Stimulated activated naive CD4-positive, alpha-beta T cell treated with Interleukin-2 at 50 U/mL for 16 hours (primary cell): ENCODE measurements around the gene RSU1.

Experiments
- DNase-seq: peaks from one replicate; lab custom pipeline; 2025; lab: John Stamatoyannopoulos, UW

The RSU1 gene

DNA sequence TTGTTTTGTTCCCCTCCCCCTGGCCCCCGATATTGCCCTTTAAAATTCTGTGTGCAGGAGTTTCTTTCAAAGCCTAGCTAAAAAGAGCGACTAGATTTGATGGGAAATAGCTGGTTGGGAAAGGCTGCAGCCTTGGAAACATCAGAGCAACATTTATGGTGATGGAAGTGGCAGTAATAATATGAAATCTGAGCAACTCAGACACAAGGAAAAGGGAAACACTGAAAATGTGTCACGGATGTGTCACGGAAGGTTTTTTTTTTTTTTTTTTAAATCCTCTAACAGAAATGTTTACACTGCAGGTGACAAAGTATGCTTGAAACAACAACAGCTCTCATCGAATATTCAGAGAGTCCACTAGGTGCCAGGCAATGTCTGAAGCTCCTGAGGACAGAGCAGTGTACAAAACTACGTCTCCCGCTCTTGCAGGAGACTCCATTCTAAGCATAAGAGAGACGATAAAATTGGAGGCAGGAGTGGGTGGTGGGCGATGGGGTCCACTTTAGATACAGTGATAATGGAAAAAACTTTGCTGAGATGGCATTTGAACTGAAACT, 143.0 kb downstream of the RSU1 start:
- no peak for DNase-seq

GRCh38 chr10:16673443-16673842, 143.8 kb downstream of the RSU1 start:
- no peak for DNase-seq

DNA sequence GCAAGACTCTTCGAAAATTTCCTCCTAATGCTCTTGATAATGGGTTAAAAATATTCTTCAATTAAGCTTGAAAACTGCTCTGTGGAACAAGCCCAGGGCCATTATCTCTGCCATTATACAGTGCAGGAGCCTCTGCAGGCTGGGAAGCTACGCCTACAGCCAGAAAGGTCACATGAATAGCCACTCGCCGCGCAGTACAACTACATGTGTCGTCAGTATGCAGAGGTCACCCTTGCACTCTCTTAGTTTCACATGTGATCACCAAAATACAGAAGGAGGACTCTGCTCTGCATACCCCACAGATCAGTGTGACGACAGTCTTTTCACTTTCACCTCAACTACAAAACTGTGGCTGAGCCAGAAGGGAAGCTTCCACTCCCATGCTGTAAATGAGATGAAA, 153.8 kb downstream of the RSU1 start:
- no peak for DNase-seq

- DNase-seq, result no peak
These were observed 154.3 kb downstream of the RSU1 start for GRCh38 chr10:16662923-16663322.

- DNase-seq, result no peak
These were observed 160.3 kb downstream of the RSU1 start for GRCh38 chr10:16656895-16657294.

DNA sequence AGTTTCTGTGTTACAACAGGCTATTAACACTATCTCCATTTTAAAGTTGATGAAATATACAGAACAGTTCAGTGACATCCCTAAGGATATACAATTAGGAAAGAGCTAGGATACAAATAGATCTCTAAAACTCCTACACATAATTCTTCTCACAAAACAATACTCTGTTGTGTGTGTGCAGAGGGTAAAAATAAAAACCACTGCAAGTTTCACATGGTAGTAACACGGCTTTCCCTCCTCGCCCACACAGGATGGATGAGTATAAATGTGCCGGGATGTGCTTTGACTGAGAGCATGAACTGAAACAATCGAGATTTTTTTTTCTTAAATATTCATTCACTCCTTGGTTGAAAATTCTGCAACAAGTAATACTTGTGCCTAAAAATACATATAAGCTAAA, 164.0 kb downstream of the RSU1 start:
- DNase-seq, result no peak

DNA sequence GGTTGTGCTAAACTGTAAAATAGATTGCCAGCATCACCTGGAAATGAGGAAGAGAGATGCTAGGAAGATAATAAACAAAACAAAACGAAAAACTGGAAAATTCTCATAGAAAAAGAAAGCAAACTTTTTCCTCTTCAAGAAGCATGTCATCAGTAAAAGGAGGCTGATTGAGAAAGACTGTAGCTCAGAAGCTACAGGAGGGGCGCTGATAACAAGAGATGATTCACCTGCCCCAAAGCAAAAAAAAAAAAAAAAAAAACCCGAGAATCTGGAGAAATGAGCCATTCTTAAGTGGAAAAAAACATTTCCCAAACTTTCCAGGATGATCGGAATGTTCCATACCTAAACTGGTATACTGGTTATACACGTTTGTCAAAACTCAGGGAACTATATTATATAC, 165.1 kb downstream of the RSU1 start:
- DNase-seq, result no peak

GRCh38 chr10:16649757-16650156, 167.5 kb downstream of the RSU1 start:
- no peak for DNase-seq

- no peak for DNase-seq
These were observed 168.9 kb downstream of the RSU1 start for GRCh38 chr10:16648366-16648765.

GRCh38 chr10:16646181-16647059, 170.8 kb downstream of the RSU1 start:
- DNase-seq, result no peak

- DNase-seq, result no peak
These were observed 173.1 kb downstream of the RSU1 start for GRCh38 chr10:16644146-16644545.

DNA sequence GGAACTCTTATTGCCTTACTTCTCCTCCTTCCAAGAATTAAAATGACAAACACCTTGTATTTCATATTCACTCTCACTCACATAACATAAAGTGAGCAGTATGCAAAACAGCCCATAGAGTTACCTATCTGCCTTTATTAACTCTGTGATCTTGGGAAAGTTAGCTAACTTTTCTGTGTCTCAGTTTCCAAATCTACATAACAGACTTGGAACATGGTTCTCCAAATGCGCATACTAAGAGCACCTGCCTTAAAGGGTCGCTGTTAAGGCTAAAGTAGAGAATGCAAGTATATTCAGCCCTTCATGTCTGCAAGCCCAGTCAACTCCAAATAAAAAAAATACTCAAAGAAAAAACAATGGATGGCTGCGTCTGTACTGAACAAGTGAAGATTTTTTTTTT, 173.7 kb downstream of the RSU1 start:
- DNase-seq, result no peak

DNA sequence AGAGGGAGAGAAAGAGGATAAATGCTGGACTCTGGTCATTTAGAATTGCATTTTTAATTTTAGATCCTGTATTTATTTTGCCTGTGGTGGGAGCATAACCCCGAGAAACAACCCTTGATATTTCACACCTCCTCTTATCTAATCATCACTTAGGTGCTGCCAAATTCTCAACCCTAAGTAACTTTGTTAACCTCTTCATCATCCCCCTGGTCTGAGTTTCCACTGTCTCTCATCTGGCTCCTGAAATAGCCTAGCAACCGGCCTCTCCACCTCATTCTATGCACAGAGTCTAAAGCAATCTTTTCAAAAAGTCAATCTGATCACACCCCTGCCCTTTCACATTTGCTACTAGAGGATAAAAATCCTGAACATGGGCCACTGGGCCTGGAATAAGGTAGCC, 177.1 kb downstream of the RSU1 start:
- DNase-seq, result no peak

- no peak for DNase-seq
These were observed 177.8 kb downstream of the RSU1 start for GRCh38 chr10:16639471-16639870.

GRCh38 chr10:16632996-16633395, 184.2 kb downstream of the RSU1 start:
- DNase-seq, result no peak

DNA sequence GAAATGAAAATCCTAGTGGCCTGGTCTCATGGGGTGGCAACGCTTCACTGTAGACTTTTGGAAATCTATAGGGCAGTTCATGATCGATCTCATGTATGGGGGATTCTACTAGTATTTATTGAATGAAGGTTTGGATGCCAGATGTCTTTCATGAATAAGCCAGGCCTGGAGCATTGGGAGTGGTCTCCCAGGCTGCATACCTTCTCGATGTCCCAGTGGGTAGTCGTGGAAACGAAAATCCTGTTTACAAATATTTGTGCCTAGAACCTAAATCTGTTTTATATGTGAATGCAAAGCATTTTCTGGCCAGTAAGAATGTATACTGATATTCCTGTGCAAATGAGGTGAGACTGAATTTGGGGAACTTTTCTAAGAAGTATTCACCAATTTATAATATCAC, 190.5 kb downstream of the RSU1 start:
- no peak for DNase-seq

DNA sequence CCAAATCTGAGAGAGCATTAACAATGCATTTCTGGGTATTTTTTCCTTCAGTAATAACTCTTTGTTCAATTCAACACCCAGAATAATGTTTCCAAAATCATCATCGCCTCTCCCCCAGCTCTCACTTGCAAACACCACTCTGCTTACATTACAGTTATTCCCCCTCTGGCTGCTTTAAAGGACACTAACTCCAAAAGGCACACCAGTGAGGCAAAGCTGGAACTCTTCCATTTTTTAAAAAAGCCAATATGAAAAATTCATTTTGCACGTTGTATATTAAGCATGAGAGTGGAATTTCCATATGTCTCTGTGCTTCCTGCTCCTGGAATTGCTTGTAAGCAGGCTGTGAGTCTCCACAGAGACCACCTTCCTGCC, 204.3 kb downstream of the RSU1 start:
- DNase-seq, result no peak

DNA sequence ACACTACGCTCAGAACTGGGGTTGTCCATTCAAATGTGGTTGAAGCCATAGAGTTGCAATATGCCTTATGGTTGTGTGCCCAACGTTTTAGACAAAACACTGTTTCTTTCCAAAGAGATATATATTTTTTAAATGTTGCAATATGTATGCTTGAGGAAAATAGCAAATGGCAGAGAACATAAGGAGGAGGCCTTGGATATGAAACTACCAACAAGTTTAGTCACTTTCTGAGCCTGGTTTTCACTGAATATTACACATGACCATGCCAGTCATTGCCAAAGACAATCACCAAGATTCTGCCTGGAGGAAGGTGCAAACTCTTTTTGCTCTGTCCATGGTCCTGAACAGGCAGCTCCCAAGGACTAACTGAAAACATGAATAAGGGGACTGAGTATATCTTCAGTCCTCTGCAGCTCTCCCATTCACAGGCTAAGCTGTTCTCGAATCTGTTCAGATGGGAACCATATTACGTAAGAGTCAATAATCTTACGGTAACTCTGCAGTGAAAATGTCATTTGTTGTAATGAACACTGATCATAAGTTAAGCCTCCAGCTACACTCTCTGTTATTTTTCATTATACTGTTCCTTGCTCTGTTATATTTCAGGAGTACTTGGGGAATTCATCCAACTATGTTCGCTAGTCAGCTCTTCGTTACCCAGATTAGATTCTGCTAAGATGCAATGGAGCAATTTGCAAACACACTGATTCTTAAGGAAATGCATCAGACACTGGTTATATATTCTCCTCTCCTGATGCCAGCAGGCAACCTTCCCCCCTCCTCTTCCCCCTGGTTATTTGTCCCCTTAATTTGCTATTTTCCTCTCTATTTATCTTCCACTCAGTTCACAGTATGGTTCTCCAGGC, 204.9 kb downstream of the RSU1 start:
- DNase-seq, result no peak

DNA sequence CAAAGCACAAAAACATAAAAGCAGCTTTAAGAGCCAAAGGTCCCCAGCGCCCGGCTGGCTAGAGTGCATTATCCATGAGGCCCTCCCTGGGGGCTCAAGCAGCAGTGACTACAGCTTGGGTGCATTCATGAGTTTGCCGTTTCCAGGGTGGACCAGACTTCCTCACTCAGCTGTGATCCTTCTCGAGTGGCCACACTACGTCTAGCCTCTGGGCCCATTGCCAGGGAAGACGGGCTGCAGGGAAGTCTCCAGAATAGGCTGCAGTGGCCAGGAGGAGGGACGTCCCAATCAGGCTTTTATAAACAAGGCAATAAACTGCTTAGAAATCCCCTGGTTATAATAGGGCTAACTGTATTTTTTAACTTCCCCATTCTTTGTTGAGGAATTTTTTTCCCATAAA, 206.2 kb downstream of the RSU1 start:
- DNase-seq, result no peak

- DNase-seq, result no peak
These were observed 208.0 kb downstream of the RSU1 start for GRCh38 chr10:16609211-16609610.

DNA sequence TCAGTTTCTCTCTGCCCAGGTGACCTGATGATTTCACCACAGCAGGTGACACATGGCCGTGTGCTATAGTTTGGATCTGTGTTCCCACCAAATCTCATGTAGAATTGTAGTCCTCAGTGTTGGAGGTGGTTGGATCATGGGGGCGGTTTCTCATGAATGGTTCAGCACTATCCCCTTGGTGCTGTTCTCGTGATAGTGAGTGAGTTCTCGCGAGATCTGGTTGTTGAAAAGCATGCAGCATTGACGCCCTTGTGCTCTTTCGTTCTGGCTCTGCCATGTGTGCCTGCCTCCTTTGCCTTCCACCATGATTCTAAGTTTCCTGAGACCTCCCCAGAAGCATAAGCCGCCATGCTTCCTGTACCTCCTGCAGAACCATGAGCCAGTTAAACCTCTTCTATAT, 210.3 kb downstream of the RSU1 start:
- DNase-seq, result no peak

DNA sequence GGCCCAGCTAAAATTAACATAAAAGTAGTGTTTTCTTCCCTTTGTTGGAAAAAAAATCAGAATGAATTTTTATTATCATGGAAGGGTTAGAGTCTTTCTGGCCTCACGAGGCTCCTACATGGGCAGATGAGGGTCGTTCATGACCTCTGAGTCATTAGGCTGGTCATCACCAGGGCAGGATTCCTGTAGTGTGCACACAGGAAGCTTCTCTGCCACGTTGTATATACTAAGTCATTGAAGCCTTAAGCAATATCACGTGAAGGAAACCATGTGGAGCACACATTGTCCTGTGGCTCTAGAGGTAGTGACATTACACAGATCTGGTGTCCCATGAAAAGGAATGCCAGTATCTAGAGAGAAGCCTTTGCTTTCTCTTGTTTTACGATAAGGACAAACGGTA, 210.8 kb downstream of the RSU1 start:
- DNase-seq, result no peak

DNA sequence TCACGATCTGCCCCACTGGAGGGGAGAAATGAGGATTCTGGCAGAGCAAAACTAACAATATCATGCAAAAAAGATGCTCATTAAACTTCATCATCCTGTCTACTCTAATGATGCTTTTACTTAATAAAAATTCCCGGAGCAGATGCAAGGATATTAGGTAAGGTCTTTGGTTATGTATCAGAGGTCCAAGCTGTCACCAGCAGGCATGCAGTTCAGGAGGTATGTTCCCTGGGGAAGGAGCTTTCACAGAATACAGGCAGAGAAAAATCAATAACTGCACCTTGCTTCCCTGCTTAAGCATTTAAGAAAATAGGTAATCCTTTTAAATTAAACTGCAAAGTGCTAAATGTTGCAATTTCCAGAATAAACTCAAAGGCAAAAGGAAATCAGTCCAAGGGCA, 213.9 kb downstream of the RSU1 start:
- no peak for DNase-seq
